Hepatocyte (in vitro differentiated cells): ENCODE measurements around the gene WTAP. TPM values are rescaled to one million over a fixed set of nuclear protein-coding genes. Genes with fewer than 3 reads are reported as not detected.

Experiments
- DNase-seq: peaks from one replicate; pipeline ENCODE4 v3.0.0-alpha.2; 2016; ENCODE audit warnings: low spot score
- H2AFZ ChIP-seq: fragments of 200-600 bp; sonication (generic); 2 replicates; pipeline ENCODE4 v1.6.0; 2016; ENCODE audit warnings: antibody characterized with exemption, mild to moderate bottlenecking
- H3K27ac ChIP-seq: fragments of 200-600 bp; sonication (generic); 2 replicates; pipeline ENCODE4 v1.5.1; 2016; ENCODE audit warnings: mild to moderate bottlenecking
- H3K27me3 ChIP-seq: fragments of 200-600 bp; sonication (generic); 2 replicates; pipeline ENCODE4 v1.6.1; 2016
- H3K36me3 ChIP-seq: fragments of 200-600 bp; sonication (generic); replicated peaks from 2 replicates; pipeline ENCODE4 v1.5.1; 2016; ENCODE audit warnings: low read depth; ENCODE audit not compliant: insufficient read depth
- H3K4me1 ChIP-seq: fragments of 200-600 bp; sonication (generic); 2 replicates; pipeline ENCODE4 v1.5.1; 2016; ENCODE audit warnings: mild to moderate bottlenecking, moderate library complexity; ENCODE audit not compliant: insufficient read depth
- H3K4me2 ChIP-seq: fragments of 200-600 bp; sonication (generic); 2 replicates; pipeline ENCODE4 v1.6.0; 2016
- H3K4me3 ChIP-seq: fragments of 200-600 bp; sonication (generic); 2 replicates; pipeline ENCODE4 v1.5.1; 2016; ENCODE audit warnings: mild to moderate bottlenecking
- H3K79me2 ChIP-seq: fragments of 200-600 bp; sonication (generic); 2 replicates; pipeline ENCODE4 v1.6.0; 2017; ENCODE audit warnings: mild to moderate bottlenecking
- H3K9me2 ChIP-seq: fragments of 200-600 bp; sonication (generic); replicated peaks from 2 replicates; pipeline ENCODE4 v1.6.0; 2017; ENCODE audit warnings: mild to moderate bottlenecking; ENCODE audit not compliant: insufficient read depth
- H3K9me3 ChIP-seq: fragments of 200-600 bp; sonication (generic); 2 replicates; pipeline ENCODE4 v1.5.1; 2016; ENCODE audit warnings: low read depth, mild to moderate bottlenecking
- H4K20me1 ChIP-seq: fragments of 200-600 bp; sonication (generic); 2 replicates; pipeline ENCODE4 v1.6.0; 2016; ENCODE audit warnings: mild to moderate bottlenecking; ENCODE audit not compliant: insufficient read depth, poor library complexity, severe bottlenecking
- CTCF ChIP-seq: fragments of 200-600 bp; sonication (generic); IDR thresholded peaks from 2 replicates; pipeline ENCODE4 v1.5.1; 2016; ENCODE audit warnings: antibody characterized with exemption, mild to moderate bottlenecking; ENCODE audit not compliant: poor library complexity
- EZH2 ChIP-seq: fragments of 200-600 bp; sonication (generic); IDR thresholded peaks from 2 replicates; pipeline ENCODE4 v1.6.1; 2016; ENCODE audit warnings: antibody characterized with exemption, mild to moderate bottlenecking, borderline replicate concordance
- EZH2phosphoT487 ChIP-seq: fragments of 200-600 bp; sonication (generic); IDR thresholded peaks from one replicate; pipeline ENCODE4 v1.6.1; 2018; ENCODE audit warnings: antibody characterized with exemption, mild to moderate bottlenecking, low read depth, moderate library complexity; ENCODE audit not compliant: unreplicated experiment, severe bottlenecking
- WGBS: methylation state at CpG from one replicate; pipeline ENCODE4 v1.1.6; 2016; ENCODE audit warnings: low lambda C conversion rate; ENCODE audit errors: missing lambda C conversion rate; 5-methylcytosine and 5-hydroxymethylcytosine counted together
- polyA plus RNA-seq: library from polyadenylated mRNA; unstranded; fragments of >200 nt; fragmentation: Nextera tagmentation; extraction: Ambion mirVana; gene quantifications from 2 replicates; pipeline ENCODE4 v1.2.1, GENCODE V29; 2016
- total RNA-seq: library from RNA; depleted of rRNA; stranded (reverse); fragments of >200 nt; gene quantifications from 2 replicates; pipeline ENCODE4 v1.2.3, GENCODE V29; 2014

The WTAP gene
- total and polyA plus RNA-seq, 2 experiments from 2014 or later: 84.6 to 101 TPM

DNA sequence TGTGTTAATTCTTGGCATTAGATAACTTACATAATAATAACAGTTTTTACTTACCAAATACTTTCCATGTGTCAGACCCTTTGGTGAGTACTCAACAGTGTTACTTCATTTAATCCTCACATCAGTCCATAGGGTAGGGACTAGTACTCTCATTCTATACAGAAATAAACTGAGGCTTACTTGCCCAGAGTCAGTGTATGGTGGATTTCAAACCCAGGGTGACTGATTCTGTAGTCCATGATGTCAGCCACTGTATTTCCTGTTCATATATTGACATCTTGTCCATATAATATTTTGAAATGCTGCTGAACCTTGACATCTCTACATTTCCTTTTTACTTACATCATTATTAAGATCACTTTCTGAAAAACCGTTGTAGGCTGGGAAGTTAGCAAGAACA, 70.2 kb downstream of the WTAP start:
- WGBS: 97% methylated on average over 1 of the region's 1 CpG
- peaks cover 14% of the 10 kb centered on the region for H3K4me1 ChIP-seq
- no peaks in the 10 kb centered on the region for H3K36me3 ChIP-seq
- H3K27me3 ChIP-seq: no peaks in the 10 kb centered on the region
- no peaks in the 10 kb centered on the region for H3K9me2 ChIP-seq
- H4K20me1 ChIP-seq: no peaks in the 10 kb centered on the region
- no peak overlapping the region for H3K27ac ChIP-seq
- H2AFZ ChIP-seq: no peak overlapping the region
- H3K4me2 ChIP-seq: no peak overlapping the region
- no peak overlapping the region for H3K4me3 ChIP-seq
- no peaks in the 10 kb centered on the region for H3K9me3 ChIP-seq
- no peak for DNase-seq
- TF ChIP-seq CTCF (no peak), EZH2 (no peak), EZH2phosphoT487 (no peak)
- peaks cover 32% of the 10 kb centered on the region for H3K79me2 ChIP-seq

- H3K4me1 ChIP-seq: peaks cover 7% of the 10 kb centered on the region
Observed at GRCh38 chr6:159800141-159800865, 73.0 kb downstream of the WTAP start, which contains the start of gene PNLDC1. TSS of gene PNLDC1 (plus strand) at chr6:159800276. CDS start at chr6:159800308, 32 bp downstream.

GRCh38 chr6:159801935-159802334, 74.6 kb downstream of the WTAP start:
- TF ChIP-seq EZH2phosphoT487: no peak
- H3K79me2 ChIP-seq: peaks cover under 1% of the 10 kb centered on the region
- H3K4me2 ChIP-seq: no peak overlapping the region
- H3K36me3 ChIP-seq: no peaks in the 10 kb centered on the region
- H2AFZ ChIP-seq: no peak overlapping the region
- WGBS: 90% methylated on average over 8 of the region's 8 CpGs
- no peak for DNase-seq
- no peak overlapping the region for H3K27ac ChIP-seq
- H3K4me1 ChIP-seq: peaks cover 9% of the 10 kb centered on the region
- H3K4me3 ChIP-seq: no peak overlapping the region
- H3K9me3 ChIP-seq: no peaks in the 10 kb centered on the region
- H4K20me1 ChIP-seq: no peaks in the 10 kb centered on the region
- no peaks in the 10 kb centered on the region for H3K27me3 ChIP-seq
- no peaks in the 10 kb centered on the region for H3K9me2 ChIP-seq

More at GRCh38 chr6:159800141-159800865, 73.0 kb downstream of the WTAP start, which contains the start of gene PNLDC1:
- no peak within 1 kb of the TSS for H3K27ac ChIP-seq
- no peaks in the 10 kb centered on the region for H3K27me3 ChIP-seq
- no peak within 1 kb of the TSS for H3K4me3 ChIP-seq
- H4K20me1 ChIP-seq: no peaks in the 10 kb centered on the region
- WGBS: 95% methylated on average over 19 of the region's 50 CpGs
- H3K9me3 ChIP-seq: no peaks in the 10 kb centered on the region
- no peak within 1 kb of the TSS for H2AFZ ChIP-seq
- no peak for DNase-seq
- H3K9me2 ChIP-seq: no peaks in the 10 kb centered on the region
- TF ChIP-seq EZH2phosphoT487: no peak
- no peak for TF ChIP-seq CTCF
- TF ChIP-seq EZH2: no peak
- peaks cover 12% of the 10 kb centered on the region for H3K79me2 ChIP-seq
- no peaks in the 10 kb centered on the region for H3K36me3 ChIP-seq
- no peak within 1 kb of the TSS for H3K4me2 ChIP-seq

DNA sequence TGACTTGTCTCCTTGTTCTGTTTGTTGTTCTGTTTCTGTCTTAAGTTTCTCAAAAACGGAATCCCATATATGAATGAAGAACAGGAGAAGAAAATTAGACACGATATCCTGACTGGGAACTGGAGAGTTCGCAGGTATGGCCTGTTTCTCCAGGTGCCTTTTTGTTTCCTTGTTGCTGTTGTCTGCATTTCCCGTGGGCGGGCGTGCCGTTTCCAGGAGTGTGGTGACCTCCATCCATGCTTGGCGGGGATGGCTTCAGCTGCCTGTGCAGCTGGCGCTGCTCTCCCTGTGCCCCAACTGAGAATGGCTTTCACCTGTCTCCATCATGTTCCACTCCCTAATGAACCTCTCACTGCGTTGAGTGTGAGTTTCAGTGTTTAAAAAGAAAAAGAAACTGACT, 77.2 kb downstream of the WTAP start:
- Histone ChIP-seq H3K27me3 (no peaks in the 10 kb centered on the region), H3K9me2 (no peaks in the 10 kb centered on the region), H3K36me3 (no peaks in the 10 kb centered on the region), H3K9me3 (no peaks in the 10 kb centered on the region), H3K4me1 (peaks cover 9% of the 10 kb centered on the region), H3K79me2 (no peaks in the 10 kb centered on the region), H3K4me2 (no peak overlapping the region), H2AFZ (no peak overlapping the region), H3K4me3 (no peak overlapping the region), H4K20me1 (no peaks in the 10 kb centered on the region), H3K27ac (peak overlapping the region; percentile 80)
- TF ChIP-seq CTCF (no peak), EZH2phosphoT487 (no peak), EZH2 (no peak)
- DNase-seq: no peak
- 93% methylated on average over 10 of the region's 10 CpGs for WGBS
